GM12892 (cell line): ENCODE measurements around the gene SERPINC1.
"Not testable (repeated sequence)": the region's sequence is repeated elsewhere in the genome, so short reads cannot be mapped to it uniquely, and the experiment has no call there.

Experiments
- DNase-seq: peaks from one replicate; pipeline ENCODE4 v3.0.0; 2011; ENCODE audit not compliant: insufficient read length
- FAIRE-seq: peaks from 2 replicates; lab custom pipeline; 2011; peaks lifted over from hg19 to GRCh38; lab: Jason Lieb, UNC
- POLR2A ChIP-seq: IDR thresholded peaks from 2 replicates; pipeline ENCODE4 v1.6.1; 2011; ENCODE audit warnings: low read depth, low read length, control low read depth
- POLR2AphosphoS5 ChIP-seq: IDR thresholded peaks from 2 replicates; pipeline ENCODE4 v1.6.1; 2011; ENCODE audit warnings: low read depth, low read length, control low read depth
- TAF1 ChIP-seq: IDR thresholded peaks from 2 replicates; pipeline ENCODE4 v1.6.1; 2011; ENCODE audit warnings: low read depth, mild to moderate bottlenecking, control low read depth, low read length, borderline replicate concordance

The SERPINC1 gene

GRCh38 chr1:173867753-173868265 is 49.3 kb downstream of the SERPINC1 start, which contains the start of gene GAS5:
GAS5 (minus strand) TSS chr1:173867989.
- TF ChIP-seq POLR2AphosphoS5 = peak; percentile 100
- TF ChIP-seq TAF1 = peak; percentile 98
- peak; percentile 100 for TF ChIP-seq POLR2A
- peak; percentile 97 for FAIRE-seq
- peak; percentile 62 for DNase-seq

DNA sequence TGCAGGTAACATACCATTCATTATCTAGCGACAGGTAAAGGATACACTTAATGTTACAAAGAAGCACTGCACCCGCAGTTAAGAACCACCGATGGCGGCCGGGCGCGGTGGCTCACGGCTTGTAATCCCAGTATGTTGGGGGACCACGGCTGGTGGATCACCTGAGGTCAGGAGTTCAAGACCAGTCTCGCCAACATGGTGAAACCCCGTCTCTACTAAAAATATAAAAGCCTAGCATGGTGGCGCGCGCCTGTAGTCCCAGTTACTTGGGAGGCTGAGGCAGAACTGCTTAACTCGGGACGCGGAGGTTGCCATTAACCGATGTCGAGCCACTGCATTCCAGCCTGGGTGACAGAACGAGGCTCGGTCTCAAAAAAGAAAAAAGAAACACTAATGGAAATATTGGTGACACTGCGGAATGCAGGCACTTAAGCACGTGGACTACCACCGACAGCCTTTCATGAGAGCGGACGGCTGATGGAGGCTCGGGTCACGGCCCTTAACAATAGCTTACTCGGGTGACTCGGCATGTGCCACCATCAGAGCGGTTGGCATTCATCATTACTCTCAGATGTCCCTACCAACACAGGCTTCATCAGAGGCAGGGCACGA is 49.9 kb downstream of the SERPINC1 start:
- FAIRE-seq (no peak), DNase-seq (no peak)
- TF ChIP-seq POLR2A (no peak), POLR2AphosphoS5 (no peak), TAF1 (no peak)

DNA sequence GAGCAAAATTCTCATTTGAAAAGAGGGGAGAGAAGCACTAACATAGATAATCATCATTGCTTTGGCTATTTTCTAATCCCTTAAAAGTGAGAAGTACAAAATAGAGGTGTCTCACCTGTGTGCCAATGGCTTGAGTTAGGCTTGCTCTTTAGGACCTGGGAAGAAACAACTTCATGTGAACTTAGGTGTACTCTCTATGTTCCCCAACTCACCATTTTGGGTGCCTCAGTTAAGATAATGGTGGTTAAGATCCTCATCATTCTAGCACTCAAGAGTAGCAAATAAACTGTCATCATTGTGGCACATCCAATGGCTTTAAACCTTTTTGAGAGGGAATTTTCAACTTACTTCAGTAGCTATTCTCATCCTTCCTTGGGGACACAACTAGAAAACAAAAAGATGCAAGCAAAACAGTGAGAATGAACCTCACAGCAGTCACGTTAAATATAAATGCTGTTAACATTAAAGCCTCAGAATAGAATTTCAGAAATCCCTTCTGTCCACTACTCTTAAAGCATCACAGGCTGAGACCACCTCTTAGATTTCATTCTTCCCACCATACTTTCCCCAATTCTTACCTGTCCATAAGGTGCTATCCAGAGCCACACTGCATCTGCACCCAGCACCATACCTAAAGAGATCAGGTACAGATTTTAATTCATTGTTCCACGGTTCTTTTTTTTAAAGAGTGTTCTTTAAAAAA is 50.6 kb downstream of the SERPINC1 start:
- no peak for DNase-seq
- peak; percentile 51 for TF ChIP-seq POLR2A
- TF ChIP-seq POLR2AphosphoS5 = no peak; the same call in 1 of the 2 replicates
- no peak for TF ChIP-seq TAF1
- FAIRE-seq = no peak

DNA sequence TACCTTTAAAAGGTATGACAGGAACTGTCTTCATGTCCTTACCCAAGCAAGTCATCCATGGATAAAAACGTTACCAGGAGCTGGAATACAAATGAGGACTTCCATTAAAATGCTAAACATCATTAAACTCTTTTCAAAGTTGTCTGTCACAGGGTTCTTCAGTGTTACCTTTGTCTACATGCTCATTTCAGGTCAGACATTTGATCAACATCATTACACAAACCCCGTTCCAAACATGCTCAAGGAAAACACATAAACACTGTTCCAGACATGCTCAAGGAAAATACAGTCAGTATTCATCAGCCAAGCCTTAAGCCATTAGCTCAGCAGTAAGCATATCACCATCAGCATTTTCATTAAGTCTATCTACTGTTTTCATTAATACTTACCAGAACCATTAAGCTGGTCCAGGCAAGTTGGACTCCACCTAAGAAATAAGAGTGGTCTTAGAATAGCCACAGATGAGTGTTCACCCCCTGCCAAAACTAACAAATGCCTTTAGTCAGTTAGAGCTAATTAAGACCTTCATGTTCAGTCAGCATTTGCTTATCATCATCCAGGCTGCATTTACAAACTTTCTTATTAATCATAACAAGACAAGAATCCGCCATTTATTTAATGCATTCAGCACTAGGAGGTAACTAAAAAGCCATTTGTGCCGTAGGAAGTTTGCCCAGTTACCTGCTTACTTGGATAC is 51.5 kb downstream of the SERPINC1 start:
- DNase-seq = no peak
- TF ChIP-seq POLR2A (no peak; the same call in 1 of the 2 replicates), POLR2AphosphoS5 (no peak; the same call in 1 of the 2 replicates), TAF1 (no peak)

GRCh38 chr1:173864179-173864867 is 52.8 kb downstream of the SERPINC1 start:
- TF ChIP-seq POLR2A (no peak; the same call in none of the 2 replicates), POLR2AphosphoS5 (0 out of 2 replicates have a peak, but pooled peaks have one; percentile 17)
- DNase-seq (no peak), FAIRE-seq (no peak)

More for the DNA sequence above, 51.5 kb downstream of the SERPINC1 start:
- FAIRE-seq = no peak

GRCh38 chr1:173863224-173864161 is 53.6 kb downstream of the SERPINC1 start:
- FAIRE-seq (no peak), DNase-seq (no peak)
- TF ChIP-seq TAF1 = no peak
- peak; percentile 67 for TF ChIP-seq POLR2A
- peak; percentile 70 for TF ChIP-seq POLR2AphosphoS5

GRCh38 chr1:173862769-173863223 is 54.3 kb downstream of the SERPINC1 start:
- TF ChIP-seq POLR2A = no peak; the same call in 1 of the 2 replicates
- no peak for TF ChIP-seq POLR2AphosphoS5
- TF ChIP-seq TAF1 = no peak
- FAIRE-seq (no peak), DNase-seq (no peak)

DNA sequence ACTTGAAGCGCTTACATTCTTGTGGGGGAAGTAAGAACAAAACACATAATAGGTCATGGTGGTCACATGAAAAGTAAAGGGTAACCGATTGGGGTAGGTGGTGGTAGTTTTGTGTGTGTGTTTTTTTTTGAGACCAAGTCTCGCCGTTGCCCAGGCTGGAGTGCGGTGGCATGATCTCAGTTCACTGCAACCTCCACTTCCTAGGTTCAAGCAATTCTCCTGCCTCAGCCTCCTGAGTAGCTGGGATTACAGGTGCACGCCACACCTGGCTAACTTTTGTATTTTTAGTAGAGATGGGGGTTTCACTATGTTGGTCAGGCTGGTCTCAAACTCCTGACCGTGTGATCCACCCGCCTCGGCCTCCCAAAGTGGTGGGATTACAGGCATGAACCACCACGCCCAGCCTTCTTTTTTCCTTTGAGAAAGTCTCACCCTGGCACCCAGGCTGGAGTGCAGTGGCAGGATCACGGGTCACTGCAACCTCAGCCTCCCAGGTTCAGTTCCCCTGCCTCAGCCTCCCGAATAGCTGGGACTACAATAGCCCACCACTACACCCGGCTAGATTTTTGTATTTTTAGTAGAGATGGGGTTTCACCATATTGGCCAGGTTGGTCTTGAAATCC is 54.9 kb downstream of the SERPINC1 start:
- TF ChIP-seq POLR2AphosphoS5 = peak; percentile 33; the same call in 1 of the 2 replicates
- peak; percentile 28 for TF ChIP-seq POLR2A
- FAIRE-seq, DNase-seq: not testable (repeated sequence)

GRCh38 chr1:173861731-173862145 is 55.4 kb downstream of the SERPINC1 start:
- TF ChIP-seq TAF1 = no peak
- TF ChIP-seq POLR2AphosphoS5 = peak; percentile 36; the same call in 1 of the 2 replicates
- peak; percentile 51; the same call in 1 of the 2 replicates for TF ChIP-seq POLR2A
- FAIRE-seq = no peak
- DNase-seq = no peak
